ENCODE measurements around the gene MADCAM1.

DNA sequence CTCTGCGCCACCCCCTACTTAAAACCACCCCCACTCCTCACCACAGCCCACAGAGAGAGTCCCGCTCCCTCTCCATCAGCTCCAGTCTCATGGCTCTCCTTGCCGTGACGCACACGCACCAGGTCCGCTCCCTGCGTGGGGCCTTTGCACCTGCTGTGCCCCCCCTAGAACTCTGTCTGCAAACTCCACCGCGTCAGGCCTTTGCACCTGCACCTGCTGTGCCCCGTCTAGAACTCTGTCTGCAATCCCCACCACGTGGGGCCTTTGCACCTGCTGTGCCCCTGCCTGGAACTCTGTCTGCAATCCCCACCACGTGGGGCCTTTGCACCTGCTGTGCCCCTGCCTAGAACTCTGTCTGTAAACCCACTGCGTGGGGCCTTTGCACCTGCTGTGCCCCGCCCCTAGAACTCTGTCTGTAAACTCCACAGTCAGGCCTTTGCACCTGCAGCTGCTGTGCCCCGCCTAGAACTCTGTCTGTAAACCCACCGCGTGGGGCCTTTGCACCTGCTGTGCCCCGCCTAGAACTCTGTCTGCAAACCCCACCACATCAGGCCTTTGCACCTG is 39.7 kb upstream of the MADCAM1 start:
- TF ChIP-seq, protein P1, sequence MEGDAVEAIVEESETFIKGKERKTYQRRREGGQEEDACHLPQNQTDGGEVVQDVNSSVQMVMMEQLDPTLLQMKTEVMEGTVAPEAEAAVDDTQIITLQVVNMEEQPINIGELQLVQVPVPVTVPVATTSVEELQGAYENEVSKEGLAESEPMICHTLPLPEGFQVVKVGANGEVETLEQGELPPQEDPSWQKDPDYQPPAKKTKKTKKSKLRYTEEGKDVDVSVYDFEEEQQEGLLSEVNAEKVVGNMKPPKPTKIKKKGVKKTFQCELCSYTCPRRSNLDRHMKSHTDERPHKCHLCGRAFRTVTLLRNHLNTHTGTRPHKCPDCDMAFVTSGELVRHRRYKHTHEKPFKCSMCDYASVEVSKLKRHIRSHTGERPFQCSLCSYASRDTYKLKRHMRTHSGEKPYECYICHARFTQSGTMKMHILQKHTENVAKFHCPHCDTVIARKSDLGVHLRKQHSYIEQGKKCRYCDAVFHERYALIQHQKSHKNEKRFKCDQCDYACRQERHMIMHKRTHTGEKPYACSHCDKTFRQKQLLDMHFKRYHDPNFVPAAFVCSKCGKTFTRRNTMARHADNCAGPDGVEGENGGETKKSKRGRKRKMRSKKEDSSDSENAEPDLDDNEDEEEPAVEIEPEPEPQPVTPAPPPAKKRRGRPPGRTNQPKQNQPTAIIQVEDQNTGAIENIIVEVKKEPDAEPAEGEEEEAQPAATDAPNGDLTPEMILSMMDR (IDR thresholded peaks at IDR 0.05; ENCODE audit: low read length): no peak
- no peak for TF ChIP-seq EZH2 (IDR thresholded peaks at IDR 0.05; ENCODE audit: borderline replicate concordance, low read length)
